Activated T-cell treated with anti-CD3 and anti-CD28 coated beads, Interleukin-2, amount 50 U/mL, for 72 hours (primary cell): ENCODE results near the gene ELMO2. TPM values are rescaled to one million over a fixed set of nuclear protein-coding genes. Genes with fewer than 3 reads are reported as not detected.

Source experiments
- ATAC-seq, 2 donors: fragments of 150-1000 bp; cut with Tn5 transposase; replicated peaks in 1 of 2; 2 replicates each; pipeline ENCODE4 v1.10.0; 2021; ENCODE audit warnings: moderate library complexity in 2 of 2, mild to moderate bottlenecking in 1 of 2
- DNase-seq, 2 donors: peaks; one replicate each; pipeline ENCODE4 v3.0.0; 2021 to 2022; ENCODE audit warnings: mixed read lengths in 1 of 2
- H3K27ac Mint-ChIP-seq: one replicate; pipeline ENCODE4 v1.8.0; 2022; ENCODE audit warnings: mild to moderate bottlenecking, moderate library complexity, mixed read lengths
- H3K27me3 Mint-ChIP-seq: one replicate; pipeline ENCODE4 v1.8.0; 2022; ENCODE audit warnings: low read depth, mixed read lengths
- H3K36me3 Mint-ChIP-seq, 2 donors: one replicate each; pipeline ENCODE4 v1.8.0; 2022; ENCODE audit warnings: mixed read lengths in 2 of 2, mild to moderate bottlenecking in 1 of 2; ENCODE audit not compliant: insufficient read depth in 2 of 2
- H3K4me1 Mint-ChIP-seq: one replicate; pipeline ENCODE4 v1.8.0; 2022; ENCODE audit warnings: low read depth, mixed read lengths
- H3K4me3 Mint-ChIP-seq, 2 donors: one replicate each; pipeline ENCODE4 v1.8.0; 2022; ENCODE audit warnings: mild to moderate bottlenecking in 2 of 2, mixed read lengths in 2 of 2, moderate library complexity in 2 of 2
- H3K9me3 Mint-ChIP-seq, 2 donors: one replicate each; pipeline ENCODE4 v1.8.0; 2022; ENCODE audit warnings: mixed read lengths in 2 of 2
- total RNA-seq, 2 donors: library from RNA; stranded (reverse); gene quantifications; one replicate each; pipeline ENCODE4 v1.2.3, GENCODE V29; 2022

Gene ELMO2
- total RNA-seq, 2 donors from 2014 or later, result 63.9 to 90.5 TPM

DNA sequence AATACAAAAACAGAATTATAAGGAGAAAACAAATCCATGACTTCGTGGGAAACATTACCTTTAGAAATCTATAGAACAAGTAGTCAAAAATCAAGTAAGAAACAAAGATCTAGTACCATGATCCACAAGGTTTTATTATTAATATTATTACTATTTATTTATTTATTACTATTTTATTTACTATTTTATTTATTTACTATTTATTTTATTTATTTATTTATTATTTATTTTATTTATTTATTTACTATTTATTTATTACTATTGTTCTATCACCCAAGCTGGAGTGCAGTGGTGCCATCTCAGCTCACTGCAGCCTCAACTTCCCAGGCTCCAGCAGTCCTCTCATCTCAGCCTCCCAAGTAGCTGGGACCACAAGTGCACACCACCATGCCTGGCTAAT is 13.5 kb upstream of the ELMO2 start:
- Mint-ChIP-seq H3K27ac (no peak overlapping the region), H3K9me3 (no peaks in the 10 kb centered on the region), H3K4me1 (no peaks in the 10 kb centered on the region), H3K27me3 (peaks cover 11% of the 10 kb centered on the region), H3K4me3 (no peak overlapping the region), H3K36me3 (peaks cover 0 to 1% of the 10 kb centered on the region in 2 donors)
- ATAC-seq (no peak), DNase-seq (no peak)

DNA sequence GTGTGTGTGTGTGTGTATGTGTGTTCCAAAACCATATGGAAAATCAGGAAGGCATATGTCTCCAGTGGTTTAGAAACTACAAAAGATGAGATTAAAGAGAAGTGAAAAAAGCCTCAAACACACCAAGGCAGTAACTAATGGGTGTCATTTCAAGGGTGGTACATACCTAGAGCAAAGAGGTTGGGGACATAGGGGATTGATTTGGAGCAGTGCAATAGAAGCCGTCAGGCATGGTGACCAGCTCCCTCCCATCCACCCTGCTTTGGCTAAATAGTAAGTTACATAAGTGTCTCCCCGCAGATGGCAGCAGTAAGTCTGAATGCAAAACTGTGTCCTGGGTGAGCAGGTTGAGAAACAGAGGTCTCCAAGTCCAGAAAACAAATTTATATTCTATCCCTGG is 10.4 kb upstream of the ELMO2 start:
- H3K4me1 Mint-ChIP-seq, result no peaks in the 10 kb centered on the region
- no peak overlapping the region for H3K4me3 Mint-ChIP-seq
- peaks cover 7% of the 10 kb centered on the region for H3K27me3 Mint-ChIP-seq
- DNase-seq, result no peak
- no peaks in the 10 kb centered on the region for H3K9me3 Mint-ChIP-seq
- no peak for ATAC-seq
- H3K36me3 Mint-ChIP-seq, result peaks cover 0 to 1% of the 10 kb centered on the region in 2 donors
- no peak overlapping the region for H3K27ac Mint-ChIP-seq

DNA sequence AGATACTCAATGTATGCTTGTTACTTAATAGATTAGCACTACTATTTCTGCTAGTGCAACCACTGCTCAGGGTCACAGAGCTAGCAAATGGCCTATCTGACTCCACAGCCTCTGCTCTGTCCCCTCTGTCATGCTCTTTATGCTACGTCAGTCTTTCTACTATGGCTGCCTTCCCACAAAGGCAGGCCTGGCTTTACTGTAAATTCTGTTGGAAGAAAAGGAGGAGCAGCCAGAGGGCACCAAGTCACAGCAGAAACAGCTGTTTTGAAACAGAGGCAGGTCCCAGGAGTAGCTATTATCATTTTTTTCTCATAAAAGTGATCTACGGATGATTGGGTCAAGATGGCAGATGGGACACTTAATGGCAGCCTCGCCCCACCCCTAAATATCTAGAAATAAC is 10.0 kb upstream of the ELMO2 start:
- no peak overlapping the region for H3K4me3 Mint-ChIP-seq
- peaks cover 0 to 1% of the 10 kb centered on the region in 2 donors for H3K36me3 Mint-ChIP-seq
- no peak overlapping the region for H3K27ac Mint-ChIP-seq
- peaks cover 7% of the 10 kb centered on the region for H3K27me3 Mint-ChIP-seq
- ATAC-seq, result no peak
- no peak for DNase-seq
- H3K4me1 Mint-ChIP-seq, result no peaks in the 10 kb centered on the region
- no peaks in the 10 kb centered on the region for H3K9me3 Mint-ChIP-seq

DNA sequence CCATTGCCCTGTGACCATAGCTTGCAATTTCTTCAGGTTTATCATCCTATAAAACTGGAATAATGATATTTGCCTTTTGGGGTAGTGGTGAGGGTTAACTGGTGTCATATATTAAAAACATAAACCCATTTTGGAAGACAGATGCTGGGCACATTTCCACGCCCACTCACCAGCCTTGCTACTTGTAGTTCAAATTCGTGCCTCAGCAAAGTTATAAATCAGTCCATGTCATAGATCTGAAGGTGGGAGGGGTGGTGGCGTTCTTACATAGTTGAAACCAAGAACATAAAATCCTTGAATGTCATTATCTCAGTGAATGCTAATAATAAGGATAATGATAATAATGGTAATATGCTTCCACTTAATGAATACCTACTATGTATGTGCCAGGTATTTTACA is 9.4 kb upstream of the ELMO2 start:
- H3K4me1 Mint-ChIP-seq, result peaks cover 2% of the 10 kb centered on the region
- peaks cover 0 to 1% of the 10 kb centered on the region in 2 donors for H3K36me3 Mint-ChIP-seq
- DNase-seq (no peak), ATAC-seq (no peak)
- no peak overlapping the region for H3K4me3 Mint-ChIP-seq
- H3K27me3 Mint-ChIP-seq, result peaks cover 7% of the 10 kb centered on the region
- H3K9me3 Mint-ChIP-seq, result no peaks in the 10 kb centered on the region
- H3K27ac Mint-ChIP-seq, result no peak overlapping the region

DNA sequence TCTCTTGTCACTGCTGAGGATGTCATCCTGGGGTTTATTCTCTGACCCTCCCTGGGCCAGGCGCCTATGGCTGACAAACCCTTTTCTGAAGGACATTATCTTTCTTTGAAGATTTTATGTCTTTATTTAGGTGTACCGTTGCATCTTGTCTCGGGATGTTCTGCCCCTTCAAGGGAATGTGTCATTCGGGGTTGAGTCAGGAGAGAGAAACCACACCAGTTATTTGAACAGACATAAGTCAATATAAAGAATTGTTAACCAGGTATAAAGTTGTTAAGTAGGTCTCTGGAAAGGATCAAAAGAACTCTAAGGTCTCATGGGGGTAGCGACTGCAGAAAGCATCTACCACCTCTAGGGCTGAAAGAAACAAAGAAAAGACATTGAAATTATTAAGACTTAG is 8.2 kb upstream of the ELMO2 start:
- Mint-ChIP-seq H3K4me1 (peaks cover 7% of the 10 kb centered on the region), H3K4me3 (no peak overlapping the region), H3K36me3 (peaks cover 0 to 1% of the 10 kb centered on the region in 2 donors), H3K9me3 (no peaks in the 10 kb centered on the region), H3K27ac (no peak overlapping the region), H3K27me3 (peaks cover 7% of the 10 kb centered on the region)
- ATAC-seq, result no peak
- no peak for DNase-seq

DNA sequence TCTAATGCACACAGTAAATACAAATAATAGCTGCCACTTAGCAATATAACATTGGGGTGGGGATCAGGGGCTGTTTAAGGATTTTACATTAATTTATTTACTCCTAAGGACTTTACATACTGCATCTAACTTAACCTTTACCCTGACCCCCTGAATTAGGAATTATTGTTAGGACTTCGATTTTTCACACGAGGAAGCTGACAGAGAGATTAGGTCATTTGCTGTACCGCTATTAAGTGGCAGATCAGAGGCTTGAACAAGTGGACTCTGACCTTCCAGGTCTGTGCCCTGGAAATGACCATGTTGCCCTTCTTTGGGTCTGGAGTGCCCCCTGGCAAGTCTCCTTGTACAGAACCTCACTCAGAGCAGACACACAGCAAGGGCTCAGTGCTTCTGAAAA is 5.2 kb upstream of the ELMO2 start:
- Mint-ChIP-seq H3K4me3 (no peak overlapping the region), H3K4me1 (peaks cover 30% of the 10 kb centered on the region), H3K27ac (no peak overlapping the region), H3K9me3 (no peaks in the 10 kb centered on the region), H3K36me3 (no peaks in the 10 kb centered on the region), H3K27me3 (no peaks in the 10 kb centered on the region)
- ATAC-seq (no peak), DNase-seq (no peak)

DNA sequence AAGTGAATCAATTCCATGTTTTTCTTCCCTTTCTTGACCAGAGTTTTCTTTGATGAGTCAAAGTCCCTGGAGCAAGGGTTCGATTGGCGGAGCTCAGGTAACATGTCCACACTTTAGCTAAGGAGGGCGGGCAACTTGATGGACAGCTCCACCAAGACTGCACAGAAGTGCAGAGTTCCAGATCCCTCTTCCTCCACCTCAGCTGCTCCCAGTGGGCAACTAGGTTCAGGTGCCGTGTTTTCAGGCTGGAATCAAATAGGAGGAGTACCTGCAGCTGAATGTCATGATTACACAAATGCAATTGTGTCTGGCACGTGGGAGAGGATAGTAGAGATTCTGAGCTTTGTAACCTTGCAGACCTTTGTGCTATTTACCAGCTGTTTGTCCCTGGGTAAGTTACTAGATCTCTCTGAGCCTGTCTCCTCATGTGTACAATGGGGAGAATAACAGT is 1.9 kb upstream of the ELMO2 start:
- ATAC-seq (no peak), DNase-seq (no peak)
- peaks cover 46% of the 10 kb centered on the region for H3K4me1 Mint-ChIP-seq
- H3K9me3 Mint-ChIP-seq, result no peaks in the 10 kb centered on the region
- H3K27me3 Mint-ChIP-seq, result no peaks in the 10 kb centered on the region
- H3K27ac Mint-ChIP-seq, result no peak overlapping the region
- peaks cover 0 to 4% of the 10 kb centered on the region in 2 donors for H3K36me3 Mint-ChIP-seq
- no peak overlapping the region for H3K4me3 Mint-ChIP-seq

DNA sequence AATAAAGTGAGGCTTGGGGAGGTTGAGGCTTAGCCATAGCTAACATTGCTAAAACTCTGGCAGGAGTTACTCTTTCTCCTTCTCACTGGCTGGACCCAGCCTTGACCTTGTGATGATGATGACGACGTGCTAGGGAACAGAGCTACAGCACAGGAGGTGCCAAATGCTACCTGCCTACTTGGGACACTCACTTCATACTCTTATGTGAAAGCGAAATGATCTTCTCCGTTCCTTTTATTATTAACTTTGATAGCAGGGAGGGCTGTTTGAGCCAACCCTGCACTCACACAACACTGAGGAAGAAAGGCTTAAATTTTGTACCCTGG is 1.2 kb upstream of the ELMO2 start:
- peak overlapping the region; percentile 87 to 92 for H3K4me3 Mint-ChIP-seq
- H3K27me3 Mint-ChIP-seq, result no peaks in the 10 kb centered on the region
- H3K4me1 Mint-ChIP-seq, result peaks cover 52% of the 10 kb centered on the region
- no peak overlapping the region for H3K27ac Mint-ChIP-seq
- peaks cover 0 to 4% of the 10 kb centered on the region in 2 donors for H3K36me3 Mint-ChIP-seq
- no peak for ATAC-seq
- DNase-seq, result no peak
- H3K9me3 Mint-ChIP-seq, result no peaks in the 10 kb centered on the region

DNA sequence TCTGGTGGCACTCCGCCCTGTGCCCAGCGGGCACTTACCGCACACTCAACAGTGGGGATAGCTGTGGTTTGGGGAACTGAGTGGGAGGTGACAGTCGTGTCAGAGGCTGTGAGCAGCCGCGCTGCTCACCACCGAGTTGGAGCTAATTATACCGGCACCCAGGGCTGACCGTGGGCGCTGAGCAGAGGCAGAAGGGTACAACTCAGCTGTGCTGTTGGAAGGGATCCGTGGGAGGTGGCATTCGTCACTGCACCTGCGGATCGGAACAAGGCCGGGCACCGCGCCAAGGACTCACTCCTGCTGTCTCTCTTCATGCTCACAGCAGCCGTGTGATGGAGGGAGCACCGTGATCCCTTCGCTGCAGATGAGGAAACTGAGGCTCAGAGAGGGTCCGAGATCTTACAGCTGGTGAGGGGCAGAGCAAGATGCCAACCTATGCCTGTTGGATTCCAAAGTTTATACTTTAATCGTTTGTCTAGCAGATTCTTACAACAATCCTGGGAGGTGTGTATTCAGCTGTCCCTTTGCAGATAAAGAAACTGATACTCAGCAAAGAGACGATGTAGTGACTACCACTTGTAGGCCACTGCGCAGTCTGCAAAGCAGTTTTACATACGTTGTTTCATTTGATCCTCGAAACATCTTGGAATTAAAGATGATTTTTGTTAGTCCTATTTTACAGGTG is 713 bp upstream of the ELMO2 start:
- H3K9me3 Mint-ChIP-seq, result no peaks in the 10 kb centered on the region
- peaks cover 57% of the 10 kb centered on the region for H3K4me1 Mint-ChIP-seq
- ATAC-seq (peak; percentile 72 to 75), DNase-seq (peak; percentile 90 to 92)
- H3K27ac Mint-ChIP-seq, result peak overlapping the region; percentile 89
- peaks cover 0 to 4% of the 10 kb centered on the region in 2 donors for H3K36me3 Mint-ChIP-seq
- H3K4me3 Mint-ChIP-seq, result peak overlapping the region; percentile 87 to 92
- no peaks in the 10 kb centered on the region for H3K27me3 Mint-ChIP-seq

DNA sequence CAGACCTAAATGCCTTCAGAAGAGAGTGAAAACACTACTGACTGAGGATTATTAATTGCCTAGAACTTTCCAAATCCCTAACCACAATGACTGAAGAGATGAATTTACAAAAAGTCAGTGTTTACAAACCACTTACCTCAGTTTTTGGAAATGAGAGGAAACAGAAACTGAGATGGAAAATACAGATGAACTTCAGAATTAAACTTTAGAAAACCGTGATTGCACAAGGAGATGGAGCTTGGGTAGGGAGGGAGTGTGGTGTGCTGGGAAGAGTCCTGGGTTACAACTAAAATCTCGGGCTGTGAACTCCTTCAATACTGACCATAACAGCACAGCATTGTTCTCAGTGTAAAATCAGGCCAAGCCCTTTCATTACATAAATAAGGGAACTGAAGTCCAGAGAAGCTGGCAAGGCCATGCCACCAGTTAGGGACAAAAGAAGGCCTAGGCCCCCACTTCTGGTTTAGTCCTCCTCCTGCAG is 4.0 kb downstream of the ELMO2 start:
- Mint-ChIP-seq H3K4me1 (peaks cover 71% of the 10 kb centered on the region), H3K27ac (peak overlapping the region; percentile 85), H3K4me3 (peak overlapping the region; percentile 79 to 85), H3K27me3 (no peaks in the 10 kb centered on the region), H3K36me3 (peaks cover 0 to 4% of the 10 kb centered on the region in 2 donors), H3K9me3 (no peaks in the 10 kb centered on the region)
- ATAC-seq (no peak), DNase-seq (no peak)

DNA sequence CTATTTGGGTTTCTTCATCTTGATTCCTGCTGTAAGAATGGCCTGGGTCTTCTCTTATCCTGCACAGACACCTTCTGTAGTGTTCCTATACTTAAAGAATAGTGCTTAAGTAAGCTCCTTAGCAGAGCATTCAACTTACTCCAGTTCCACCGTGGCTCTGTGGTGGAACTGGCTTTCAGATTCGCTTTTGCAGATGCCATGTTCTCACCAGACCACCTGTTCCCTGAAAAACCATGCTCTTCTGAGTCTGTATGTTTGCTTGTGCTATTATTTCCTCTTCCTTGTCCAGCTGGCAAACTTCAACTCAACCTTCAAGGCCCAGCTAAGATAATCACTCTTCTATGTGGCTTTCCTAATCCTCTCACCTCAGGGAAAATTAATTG is 4.9 kb downstream of the ELMO2 start:
- Mint-ChIP-seq H3K9me3 (no peaks in the 10 kb centered on the region), H3K4me1 (peaks cover 63% of the 10 kb centered on the region), H3K27me3 (no peaks in the 10 kb centered on the region), H3K4me3 (peak overlapping the region; percentile 79 to 85), H3K36me3 (peaks cover 0 to 4% of the 10 kb centered on the region in 2 donors), H3K27ac (peak overlapping the region; percentile 85)
- DNase-seq (peak in 1 of 2 donors; percentile 10), ATAC-seq (peak; percentile 14 to 18)

DNA sequence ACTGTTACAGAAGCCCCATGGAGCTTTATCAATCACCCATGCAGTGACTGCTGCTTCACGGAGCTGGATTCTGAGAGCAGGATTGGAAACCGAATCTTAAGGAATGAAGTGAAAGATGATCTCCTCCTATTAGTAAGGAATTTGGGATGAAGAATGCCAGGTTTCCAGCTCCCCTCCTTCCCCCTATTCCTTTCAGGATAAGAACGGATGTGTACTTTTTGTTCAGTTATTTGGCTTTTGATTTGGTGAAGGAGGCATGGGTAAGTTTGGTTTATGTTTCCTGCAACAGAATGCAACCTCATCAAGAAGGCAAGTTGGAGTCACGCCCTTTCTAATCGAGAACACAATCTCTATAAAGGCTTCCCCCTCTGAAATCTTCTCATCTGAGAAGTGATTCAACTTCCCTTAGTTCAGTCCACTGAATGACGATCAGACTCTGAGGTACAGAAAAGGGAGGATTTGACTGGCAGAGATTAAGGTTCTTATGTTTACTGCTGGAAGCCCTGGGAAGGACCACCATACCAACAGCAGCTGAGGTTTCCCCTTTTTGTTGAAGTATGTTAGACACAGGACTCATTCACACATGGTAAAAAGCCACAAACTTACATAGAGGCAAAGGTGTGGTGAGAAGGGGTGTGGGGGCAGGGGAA is 5.5 kb downstream of the ELMO2 start:
- no peaks in the 10 kb centered on the region for H3K9me3 Mint-ChIP-seq
- peak overlapping the region; percentile 79 to 85 for H3K4me3 Mint-ChIP-seq
- H3K27me3 Mint-ChIP-seq, result no peaks in the 10 kb centered on the region
- DNase-seq (peak; percentile 28 to 40), ATAC-seq (peak; percentile 86 to 87)
- H3K4me1 Mint-ChIP-seq, result peaks cover 63% of the 10 kb centered on the region
- H3K27ac Mint-ChIP-seq, result peak overlapping the region; percentile 85
- peaks cover 0 to 4% of the 10 kb centered on the region in 2 donors for H3K36me3 Mint-ChIP-seq

DNA sequence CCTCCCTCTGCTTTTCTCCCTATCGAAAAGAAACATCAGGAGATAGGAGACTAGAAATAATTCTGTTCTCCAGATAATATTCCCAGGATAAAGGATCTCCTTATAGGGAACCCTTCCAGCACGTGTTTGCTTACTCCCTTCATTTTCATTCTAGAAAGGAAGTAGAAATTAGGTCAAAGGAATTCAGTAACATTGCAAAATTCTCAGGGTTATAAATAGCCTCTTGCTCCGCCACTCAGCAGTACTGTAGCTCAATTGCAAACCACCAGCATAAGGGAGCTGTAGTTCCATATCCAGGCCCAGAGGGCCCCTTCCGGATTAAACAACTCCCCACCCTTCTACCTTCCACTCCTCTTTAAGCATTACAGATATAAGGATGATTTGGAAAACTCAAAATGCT is 6.2 kb downstream of the ELMO2 start:
- peaks cover 0 to 4% of the 10 kb centered on the region in 2 donors for H3K36me3 Mint-ChIP-seq

More for the DNA sequence above, 6.2 kb downstream of the ELMO2 start:
- no peaks in the 10 kb centered on the region for H3K9me3 Mint-ChIP-seq
- DNase-seq (no peak), ATAC-seq (no peak)
- peaks cover 60% of the 10 kb centered on the region for H3K4me1 Mint-ChIP-seq
- H3K27me3 Mint-ChIP-seq, result no peaks in the 10 kb centered on the region
- H3K27ac Mint-ChIP-seq, result peak overlapping the region; percentile 85
- peak overlapping the region; percentile 79 to 85 for H3K4me3 Mint-ChIP-seq
